Measurements from ENCODE around the gene BEST1.

DNA sequence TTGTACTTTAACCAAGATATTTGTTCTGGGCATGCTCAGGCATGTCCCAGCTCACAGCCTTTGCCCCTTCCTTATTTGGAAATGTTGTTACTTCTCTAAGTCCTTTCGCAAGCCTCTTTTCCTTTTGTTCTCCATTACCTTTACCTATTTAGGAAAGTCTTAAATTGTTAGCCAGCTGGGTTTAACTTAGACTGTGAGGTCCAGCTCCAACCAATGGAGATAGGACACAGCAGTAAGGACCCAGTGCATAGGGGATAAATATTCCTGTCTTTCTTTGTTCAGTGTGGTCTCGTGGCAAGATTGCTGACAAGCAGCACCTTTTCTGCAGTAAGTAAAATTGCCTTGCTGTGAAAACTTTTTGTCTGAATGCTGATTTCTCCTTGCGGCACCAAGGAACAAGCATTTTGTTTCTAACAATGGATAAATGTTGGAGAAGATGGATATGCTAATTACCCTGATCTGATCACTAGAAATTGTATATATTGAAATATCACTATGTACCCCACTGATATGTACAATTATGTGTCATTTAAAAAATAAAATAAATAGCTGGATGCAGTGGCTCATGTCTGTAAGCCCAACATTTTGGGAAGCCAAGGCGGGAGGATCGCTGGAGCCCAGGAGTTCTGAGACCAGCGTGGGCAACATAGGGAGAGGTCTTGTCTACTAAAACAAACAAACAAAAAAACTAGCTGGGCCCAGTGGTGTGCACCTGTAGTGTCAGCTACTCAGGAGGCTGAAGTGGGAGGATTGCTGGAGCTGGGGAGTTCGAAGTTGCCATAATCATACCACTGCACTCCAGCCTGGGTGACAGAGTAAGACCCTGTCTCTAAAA lies 49.2 kb downstream of the BEST1 start:
- TF ChIP-seq, protein P1, sequence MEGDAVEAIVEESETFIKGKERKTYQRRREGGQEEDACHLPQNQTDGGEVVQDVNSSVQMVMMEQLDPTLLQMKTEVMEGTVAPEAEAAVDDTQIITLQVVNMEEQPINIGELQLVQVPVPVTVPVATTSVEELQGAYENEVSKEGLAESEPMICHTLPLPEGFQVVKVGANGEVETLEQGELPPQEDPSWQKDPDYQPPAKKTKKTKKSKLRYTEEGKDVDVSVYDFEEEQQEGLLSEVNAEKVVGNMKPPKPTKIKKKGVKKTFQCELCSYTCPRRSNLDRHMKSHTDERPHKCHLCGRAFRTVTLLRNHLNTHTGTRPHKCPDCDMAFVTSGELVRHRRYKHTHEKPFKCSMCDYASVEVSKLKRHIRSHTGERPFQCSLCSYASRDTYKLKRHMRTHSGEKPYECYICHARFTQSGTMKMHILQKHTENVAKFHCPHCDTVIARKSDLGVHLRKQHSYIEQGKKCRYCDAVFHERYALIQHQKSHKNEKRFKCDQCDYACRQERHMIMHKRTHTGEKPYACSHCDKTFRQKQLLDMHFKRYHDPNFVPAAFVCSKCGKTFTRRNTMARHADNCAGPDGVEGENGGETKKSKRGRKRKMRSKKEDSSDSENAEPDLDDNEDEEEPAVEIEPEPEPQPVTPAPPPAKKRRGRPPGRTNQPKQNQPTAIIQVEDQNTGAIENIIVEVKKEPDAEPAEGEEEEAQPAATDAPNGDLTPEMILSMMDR (IDR thresholded peaks at IDR 0.05; ENCODE audit: low read depth, low read length) = no peak
- no peak for TF ChIP-seq POLR2A (IDR thresholded peaks at IDR 0.05; ENCODE audit: extremely low read depth, insufficient read length)
- TF ChIP-seq, protein P2, sequence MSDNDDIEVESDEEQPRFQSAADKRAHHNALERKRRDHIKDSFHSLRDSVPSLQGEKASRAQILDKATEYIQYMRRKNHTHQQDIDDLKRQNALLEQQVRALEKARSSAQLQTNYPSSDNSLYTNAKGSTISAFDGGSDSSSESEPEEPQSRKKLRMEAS (IDR thresholded peaks at IDR 0.05; ENCODE audit: low read depth, low read length) = no peak

Data from NB4 (cell line).